Smooth muscle cell (in vitro differentiated cells): ENCODE results near the gene SLC5A4. TPM values are rescaled to one million over a fixed set of nuclear protein-coding genes. Genes with fewer than 3 reads are reported as not detected.

ENCODE experiments used
- DNase-seq: peaks from one replicate; lab custom pipeline; 2025; ENCODE audit not compliant: unreplicated experiment; lab: John Stamatoyannopoulos, UW
- H2AFZ ChIP-seq: fragments of 200-600 bp; sonication (generic); 2 replicates; pipeline ENCODE4 v1.6.0; 2016; ENCODE audit warnings: antibody characterized with exemption, low read depth, mild to moderate bottlenecking
- H3F3A ChIP-seq: fragments of 200-600 bp; sonication (generic); 2 replicates; pipeline ENCODE4 v1.6.0; 2017; ENCODE audit warnings: antibody characterized with exemption, low read depth
- H3K27ac ChIP-seq: fragments of 200-600 bp; sonication (generic); 2 replicates; pipeline ENCODE4 v1.5.1; 2016; ENCODE audit warnings: low read depth, mild to moderate bottlenecking
- H3K27me3 ChIP-seq: fragments of 200-600 bp; sonication (generic); 2 replicates; pipeline ENCODE4 v1.6.1; 2016; ENCODE audit warnings: low read depth, mild to moderate bottlenecking
- H3K36me3 ChIP-seq: fragments of 200-600 bp; sonication (generic); 2 replicates; pipeline ENCODE4 v1.5.1; 2016; ENCODE audit warnings: low read depth
- H3K4me1 ChIP-seq: fragments of 200-600 bp; sonication (generic); 2 replicates; pipeline ENCODE4 v1.5.1; 2016; ENCODE audit warnings: low read depth
- H3K4me2 ChIP-seq: fragments of 200-600 bp; sonication (generic); 2 replicates; pipeline ENCODE4 v1.6.0; 2016; ENCODE audit warnings: mild to moderate bottlenecking
- H3K4me3 ChIP-seq: fragments of 200-600 bp; sonication (generic); 2 replicates; pipeline ENCODE4 v1.5.1; 2016; ENCODE audit warnings: mild to moderate bottlenecking
- H3K79me2 ChIP-seq: fragments of 200-600 bp; sonication (generic); 2 replicates; pipeline ENCODE4 v1.6.0; 2016; ENCODE audit warnings: low read depth, mild to moderate bottlenecking
- H3K9ac ChIP-seq: fragments of 200-600 bp; sonication (generic); 2 replicates; pipeline ENCODE4 v1.6.0; 2016; ENCODE audit warnings: low read depth
- H3K9me3 ChIP-seq: fragments of 200-600 bp; sonication (generic); replicated peaks from 2 replicates; pipeline ENCODE4 v1.5.1; 2016; ENCODE audit warnings: low read depth
- H4K20me1 ChIP-seq: fragments of 200-600 bp; sonication (generic); 2 replicates; pipeline ENCODE4 v1.6.0; 2016; ENCODE audit warnings: low read depth
- CTCF ChIP-seq: fragments of 200-600 bp; sonication (generic); IDR thresholded peaks from 2 replicates; pipeline ENCODE4 v1.5.1; 2017; ENCODE audit warnings: borderline replicate concordance, mild to moderate bottlenecking, antibody characterized with exemption; ENCODE audit not compliant: insufficient read depth, poor library complexity, severe bottlenecking
- whole genome bisulfite sequencing: methylation state at CpG from one replicate; pipeline ENCODE4 v1.1.7; 2016; ENCODE audit warnings: low lambda C conversion rate; 5-methylcytosine and 5-hydroxymethylcytosine counted together
- polyA plus RNA-seq: library from polyadenylated mRNA; unstranded; fragments of >200 nt; fragmentation: Nextera tagmentation; extraction: Ambion mirVana; gene quantifications from 2 replicates; pipeline ENCODE4 v1.2.1, GENCODE V29; 2016
- total RNA-seq: library from RNA; depleted of rRNA; stranded (reverse); fragments of >200 nt; gene quantifications from 2 replicates; pipeline ENCODE4 v1.2.3, GENCODE V29; 2014

The SLC5A4 gene
- total and polyA plus RNA-seq, 2 experiments from 2014 or later, result not detected

- H3K27me3 ChIP-seq, result peaks cover 53% of the 10 kb centered on the region
These were observed 52.5 kb downstream of the SLC5A4 start for GRCh38 chr22:32202539-32203180.

GRCh38 chr22:32202161-32202538 lies 53.0 kb downstream of the SLC5A4 start:
- no peaks in the 10 kb centered on the region for H3F3A ChIP-seq
- no peak overlapping the region for H2AFZ ChIP-seq
- no peak overlapping the region for H3K9ac ChIP-seq
- H3K79me2 ChIP-seq, result no peaks in the 10 kb centered on the region
- no peak overlapping the region for H3K4me2 ChIP-seq
- no peak for TF ChIP-seq CTCF
- H4K20me1 ChIP-seq, result no peaks in the 10 kb centered on the region
- H3K4me3 ChIP-seq, result no peak overlapping the region
- no peaks in the 10 kb centered on the region for H3K36me3 ChIP-seq
- no peaks in the 10 kb centered on the region for H3K9me3 ChIP-seq
- 26% methylated on average over 4 of the region's 4 CpGs for WGBS
- peaks cover 53% of the 10 kb centered on the region for H3K27me3 ChIP-seq
- peaks cover 7% of the 10 kb centered on the region for H3K4me1 ChIP-seq
- no peak overlapping the region for H3K27ac ChIP-seq
- DNase-seq, result no peak

More at GRCh38 chr22:32202539-32203180, 52.5 kb downstream of the SLC5A4 start:
- TF ChIP-seq CTCF, result peak; percentile 38
- no peak overlapping the region for H2AFZ ChIP-seq
- DNase-seq, result no peak
- WGBS, result 29% methylated on average over 26 of the region's 29 CpGs
- no peaks in the 10 kb centered on the region for H3K9me3 ChIP-seq
- H4K20me1 ChIP-seq, result no peaks in the 10 kb centered on the region
- no peaks in the 10 kb centered on the region for H3K36me3 ChIP-seq
- no peaks in the 10 kb centered on the region for H3F3A ChIP-seq
- H3K4me2 ChIP-seq, result no peak overlapping the region
- H3K4me3 ChIP-seq, result peak overlapping the region; percentile 8
- no peak overlapping the region for H3K9ac ChIP-seq
- H3K27ac ChIP-seq, result no peak overlapping the region
- H3K4me1 ChIP-seq, result peaks cover 7% of the 10 kb centered on the region
- no peaks in the 10 kb centered on the region for H3K79me2 ChIP-seq

GRCh38 chr22:32200752-32201151 lies 54.4 kb downstream of the SLC5A4 start:
- Histone ChIP-seq H3K4me3 (no peak overlapping the region), H3K36me3 (no peaks in the 10 kb centered on the region), H4K20me1 (no peaks in the 10 kb centered on the region), H3K4me1 (peaks cover 7% of the 10 kb centered on the region), H3F3A (no peaks in the 10 kb centered on the region), H3K27me3 (peaks cover 66% of the 10 kb centered on the region), H2AFZ (no peak overlapping the region), H3K27ac (no peak overlapping the region), H3K9me3 (no peaks in the 10 kb centered on the region), H3K4me2 (no peak overlapping the region), H3K79me2 (no peaks in the 10 kb centered on the region), H3K9ac (no peak overlapping the region)
- WGBS, result 78% methylated on average over 10 of the region's 10 CpGs
- no peak for DNase-seq
- no peak for TF ChIP-seq CTCF

GRCh38 chr22:32199961-32200360 lies 55.2 kb downstream of the SLC5A4 start:
- no peaks in the 10 kb centered on the region for H3F3A ChIP-seq

More at GRCh38 chr22:32199961-32200360, 55.2 kb downstream of the SLC5A4 start:
- no peak overlapping the region for H3K4me3 ChIP-seq
- H3K27ac ChIP-seq, result no peak overlapping the region
- peaks cover 67% of the 10 kb centered on the region for H3K27me3 ChIP-seq
- H3K9me3 ChIP-seq, result no peaks in the 10 kb centered on the region
- H3K4me2 ChIP-seq, result no peak overlapping the region
- no peaks in the 10 kb centered on the region for H3K79me2 ChIP-seq
- H3K9ac ChIP-seq, result no peak overlapping the region
- WGBS, result 84% methylated on average over 7 of the region's 7 CpGs
- no peak for DNase-seq
- H4K20me1 ChIP-seq, result no peaks in the 10 kb centered on the region
- TF ChIP-seq CTCF, result no peak
- peaks cover 7% of the 10 kb centered on the region for H3K4me1 ChIP-seq
- no peak overlapping the region for H2AFZ ChIP-seq
- no peaks in the 10 kb centered on the region for H3K36me3 ChIP-seq
